ENCODE measurements around the gene HOXD9.

DNA sequence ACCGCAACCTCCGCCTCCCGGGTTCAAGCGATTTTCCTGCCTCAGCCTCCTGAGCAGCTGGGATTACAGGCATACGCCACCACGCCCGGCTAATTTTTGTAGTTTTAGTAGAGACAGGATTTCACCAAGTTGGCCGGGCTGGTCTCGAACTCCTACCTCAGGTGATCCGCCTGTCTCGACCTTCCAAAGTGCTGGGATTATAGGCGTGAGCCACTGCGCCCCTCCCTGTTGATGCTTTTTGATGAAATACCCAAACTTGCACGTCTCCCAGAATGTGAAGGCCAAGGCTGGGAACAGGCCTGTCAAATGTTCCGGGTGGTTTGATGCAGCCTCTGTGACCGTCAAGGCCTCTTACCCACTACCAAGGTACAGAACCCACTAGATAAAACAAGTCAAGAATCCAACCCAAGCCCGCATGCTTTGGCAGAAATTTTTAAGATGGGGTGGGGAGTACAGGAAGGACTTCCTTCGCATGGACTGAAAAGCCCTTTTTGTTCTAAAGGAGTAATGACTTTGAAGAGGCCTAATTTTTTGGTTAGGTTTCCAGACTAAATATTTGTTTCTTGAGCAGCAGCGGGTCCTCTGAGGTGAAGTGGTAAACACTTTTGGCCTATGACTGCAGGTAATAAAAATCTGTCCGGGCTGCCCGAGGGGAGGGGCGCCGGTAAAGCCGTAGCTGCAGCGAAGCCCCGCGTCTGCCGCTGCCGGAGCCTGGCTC, 35.0 kb upstream of the HOXD9 start:
- no peak for TF ChIP-seq SMC3 (conservative IDR thresholded peaks at IDR 0.05; ENCODE audit: poor library complexity)
- TF ChIP-seq, protein P1, sequence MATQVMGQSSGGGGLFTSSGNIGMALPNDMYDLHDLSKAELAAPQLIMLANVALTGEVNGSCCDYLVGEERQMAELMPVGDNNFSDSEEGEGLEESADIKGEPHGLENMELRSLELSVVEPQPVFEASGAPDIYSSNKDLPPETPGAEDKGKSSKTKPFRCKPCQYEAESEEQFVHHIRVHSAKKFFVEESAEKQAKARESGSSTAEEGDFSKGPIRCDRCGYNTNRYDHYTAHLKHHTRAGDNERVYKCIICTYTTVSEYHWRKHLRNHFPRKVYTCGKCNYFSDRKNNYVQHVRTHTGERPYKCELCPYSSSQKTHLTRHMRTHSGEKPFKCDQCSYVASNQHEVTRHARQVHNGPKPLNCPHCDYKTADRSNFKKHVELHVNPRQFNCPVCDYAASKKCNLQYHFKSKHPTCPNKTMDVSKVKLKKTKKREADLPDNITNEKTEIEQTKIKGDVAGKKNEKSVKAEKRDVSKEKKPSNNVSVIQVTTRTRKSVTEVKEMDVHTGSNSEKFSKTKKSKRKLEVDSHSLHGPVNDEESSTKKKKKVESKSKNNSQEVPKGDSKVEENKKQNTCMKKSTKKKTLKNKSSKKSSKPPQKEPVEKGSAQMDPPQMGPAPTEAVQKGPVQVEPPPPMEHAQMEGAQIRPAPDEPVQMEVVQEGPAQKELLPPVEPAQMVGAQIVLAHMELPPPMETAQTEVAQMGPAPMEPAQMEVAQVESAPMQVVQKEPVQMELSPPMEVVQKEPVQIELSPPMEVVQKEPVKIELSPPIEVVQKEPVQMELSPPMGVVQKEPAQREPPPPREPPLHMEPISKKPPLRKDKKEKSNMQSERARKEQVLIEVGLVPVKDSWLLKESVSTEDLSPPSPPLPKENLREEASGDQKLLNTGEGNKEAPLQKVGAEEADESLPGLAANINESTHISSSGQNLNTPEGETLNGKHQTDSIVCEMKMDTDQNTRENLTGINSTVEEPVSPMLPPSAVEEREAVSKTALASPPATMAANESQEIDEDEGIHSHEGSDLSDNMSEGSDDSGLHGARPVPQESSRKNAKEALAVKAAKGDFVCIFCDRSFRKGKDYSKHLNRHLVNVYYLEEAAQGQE (IDR thresholded peaks at IDR 0.05; ENCODE audit: borderline replicate concordance) = no peak
- no peak for TF ChIP-seq EZH2 (IDR thresholded peaks at IDR 0.05; ENCODE audit: borderline replicate concordance, insufficient read depth, low read length, poor library complexity, severe bottlenecking)
- no peak for TF ChIP-seq RAD21 (conservative IDR thresholded peaks at IDR 0.05)
- TF ChIP-seq POLR2AphosphoS5 (IDR thresholded peaks at IDR 0.05) = no peak

Data from neural cell (in vitro differentiated cells).